Measurements from ENCODE around the gene TSKU.

DNA sequence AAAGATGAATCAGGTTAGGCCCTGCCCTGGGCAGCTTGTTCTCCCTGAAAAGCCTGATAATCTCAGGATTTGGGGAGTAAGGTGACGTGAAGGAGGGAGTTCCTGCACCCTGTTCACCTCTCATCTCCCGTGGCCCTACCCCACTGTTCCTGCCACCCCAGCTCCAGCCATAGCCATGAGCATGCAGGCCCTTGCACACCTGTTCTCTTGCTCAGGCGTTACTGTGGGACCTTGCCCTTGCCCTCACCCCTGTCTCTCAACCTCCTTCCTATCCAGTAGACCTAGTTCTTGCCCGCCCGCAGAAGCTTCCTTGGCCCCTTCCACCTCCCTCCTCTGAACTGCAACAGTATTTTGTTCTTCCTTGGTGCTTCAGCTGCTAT is 15.0 kb downstream of the TSKU start:
- TF ChIP-seq, protein P1, sequence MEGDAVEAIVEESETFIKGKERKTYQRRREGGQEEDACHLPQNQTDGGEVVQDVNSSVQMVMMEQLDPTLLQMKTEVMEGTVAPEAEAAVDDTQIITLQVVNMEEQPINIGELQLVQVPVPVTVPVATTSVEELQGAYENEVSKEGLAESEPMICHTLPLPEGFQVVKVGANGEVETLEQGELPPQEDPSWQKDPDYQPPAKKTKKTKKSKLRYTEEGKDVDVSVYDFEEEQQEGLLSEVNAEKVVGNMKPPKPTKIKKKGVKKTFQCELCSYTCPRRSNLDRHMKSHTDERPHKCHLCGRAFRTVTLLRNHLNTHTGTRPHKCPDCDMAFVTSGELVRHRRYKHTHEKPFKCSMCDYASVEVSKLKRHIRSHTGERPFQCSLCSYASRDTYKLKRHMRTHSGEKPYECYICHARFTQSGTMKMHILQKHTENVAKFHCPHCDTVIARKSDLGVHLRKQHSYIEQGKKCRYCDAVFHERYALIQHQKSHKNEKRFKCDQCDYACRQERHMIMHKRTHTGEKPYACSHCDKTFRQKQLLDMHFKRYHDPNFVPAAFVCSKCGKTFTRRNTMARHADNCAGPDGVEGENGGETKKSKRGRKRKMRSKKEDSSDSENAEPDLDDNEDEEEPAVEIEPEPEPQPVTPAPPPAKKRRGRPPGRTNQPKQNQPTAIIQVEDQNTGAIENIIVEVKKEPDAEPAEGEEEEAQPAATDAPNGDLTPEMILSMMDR (IDR thresholded peaks at IDR 0.05) = no peak
- no peak for TF ChIP-seq POLR2A (IDR thresholded peaks at IDR 0.05; ENCODE audit: low read depth)
- TF ChIP-seq POLR2AphosphoS5 (IDR thresholded peaks at IDR 0.05) = no peak
